OCI-LY1 (cell line): ENCODE results near the gene DIAPH1.

Experiments
- EZH2 ChIP-seq: fragments of 200-600 bp; sonication (generic), shearing (Covaris generic); IDR thresholded peaks from 2 replicates; pipeline ENCODE4 v1.8.0; 2017; ENCODE audit warnings: borderline replicate concordance, mixed run types, mild to moderate bottlenecking, antibody characterized with exemption, low read length, moderate library complexity, mixed read lengths
- TF ChIP-seq, protein P1 (sequence below): fragments of 200-600 bp; sonication (generic), shearing (Covaris generic); IDR thresholded peaks from 2 replicates; pipeline ENCODE4 v1.5.1; 2017; ENCODE audit warnings: mild to moderate bottlenecking, antibody characterized with exemption, low read length, moderate library complexity, mixed read lengths

GRCh38 chr5:141489841-141490240, 129.0 kb downstream of the DIAPH1 start:
- TF ChIP-seq, protein P1, sequence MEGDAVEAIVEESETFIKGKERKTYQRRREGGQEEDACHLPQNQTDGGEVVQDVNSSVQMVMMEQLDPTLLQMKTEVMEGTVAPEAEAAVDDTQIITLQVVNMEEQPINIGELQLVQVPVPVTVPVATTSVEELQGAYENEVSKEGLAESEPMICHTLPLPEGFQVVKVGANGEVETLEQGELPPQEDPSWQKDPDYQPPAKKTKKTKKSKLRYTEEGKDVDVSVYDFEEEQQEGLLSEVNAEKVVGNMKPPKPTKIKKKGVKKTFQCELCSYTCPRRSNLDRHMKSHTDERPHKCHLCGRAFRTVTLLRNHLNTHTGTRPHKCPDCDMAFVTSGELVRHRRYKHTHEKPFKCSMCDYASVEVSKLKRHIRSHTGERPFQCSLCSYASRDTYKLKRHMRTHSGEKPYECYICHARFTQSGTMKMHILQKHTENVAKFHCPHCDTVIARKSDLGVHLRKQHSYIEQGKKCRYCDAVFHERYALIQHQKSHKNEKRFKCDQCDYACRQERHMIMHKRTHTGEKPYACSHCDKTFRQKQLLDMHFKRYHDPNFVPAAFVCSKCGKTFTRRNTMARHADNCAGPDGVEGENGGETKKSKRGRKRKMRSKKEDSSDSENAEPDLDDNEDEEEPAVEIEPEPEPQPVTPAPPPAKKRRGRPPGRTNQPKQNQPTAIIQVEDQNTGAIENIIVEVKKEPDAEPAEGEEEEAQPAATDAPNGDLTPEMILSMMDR, result no peak
- no peak for TF ChIP-seq EZH2
